ENCODE results near the gene CACNA2D4. TPM values are rescaled to one million over a fixed set of nuclear protein-coding genes. Genes with fewer than 3 reads are reported as not detected.

CACNA2D4 gene
- total RNA-seq, 1 donor from 2014 or later, result 0.45 TPM

DNA sequence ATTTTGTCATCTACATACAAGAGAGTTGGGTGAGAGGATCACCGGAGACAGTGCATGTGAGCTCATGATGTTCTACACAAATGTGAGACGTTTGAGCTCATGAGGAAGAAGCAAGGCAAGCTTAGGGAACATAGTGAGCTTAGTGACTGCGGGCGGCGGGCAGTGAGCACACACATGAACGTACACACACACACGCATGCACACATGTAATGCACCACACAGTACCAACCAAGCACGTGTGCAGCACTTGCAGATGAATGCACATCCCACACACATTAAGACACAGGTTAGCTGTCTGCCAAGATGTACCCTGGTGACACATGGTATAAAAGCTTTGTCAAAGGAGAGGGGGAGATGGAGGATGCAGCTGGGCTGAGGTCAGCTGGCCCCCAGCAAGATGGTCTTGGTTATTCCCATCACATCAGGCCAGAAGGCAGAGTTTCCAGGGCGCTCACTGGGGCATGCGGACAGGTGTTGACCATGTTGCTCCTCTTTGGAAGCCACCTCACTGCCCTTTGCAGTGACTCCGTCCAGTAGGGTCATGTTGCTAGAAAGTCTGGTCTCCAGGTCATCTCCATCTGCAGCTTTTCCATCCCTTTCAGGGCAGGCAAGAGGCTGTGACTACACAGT lies 8.7 kb upstream of the CACNA2D4 start:
- no peak for DNase-seq (ENCODE audit: low spot score in 2 of 2, unreplicated experiment in 2 of 2)
- TF ChIP-seq, protein P1, sequence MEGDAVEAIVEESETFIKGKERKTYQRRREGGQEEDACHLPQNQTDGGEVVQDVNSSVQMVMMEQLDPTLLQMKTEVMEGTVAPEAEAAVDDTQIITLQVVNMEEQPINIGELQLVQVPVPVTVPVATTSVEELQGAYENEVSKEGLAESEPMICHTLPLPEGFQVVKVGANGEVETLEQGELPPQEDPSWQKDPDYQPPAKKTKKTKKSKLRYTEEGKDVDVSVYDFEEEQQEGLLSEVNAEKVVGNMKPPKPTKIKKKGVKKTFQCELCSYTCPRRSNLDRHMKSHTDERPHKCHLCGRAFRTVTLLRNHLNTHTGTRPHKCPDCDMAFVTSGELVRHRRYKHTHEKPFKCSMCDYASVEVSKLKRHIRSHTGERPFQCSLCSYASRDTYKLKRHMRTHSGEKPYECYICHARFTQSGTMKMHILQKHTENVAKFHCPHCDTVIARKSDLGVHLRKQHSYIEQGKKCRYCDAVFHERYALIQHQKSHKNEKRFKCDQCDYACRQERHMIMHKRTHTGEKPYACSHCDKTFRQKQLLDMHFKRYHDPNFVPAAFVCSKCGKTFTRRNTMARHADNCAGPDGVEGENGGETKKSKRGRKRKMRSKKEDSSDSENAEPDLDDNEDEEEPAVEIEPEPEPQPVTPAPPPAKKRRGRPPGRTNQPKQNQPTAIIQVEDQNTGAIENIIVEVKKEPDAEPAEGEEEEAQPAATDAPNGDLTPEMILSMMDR (IDR thresholded peaks at IDR 0.05; ENCODE audit: unreplicated experiment), result no peak
- no peaks in the 10 kb centered on the region for H3K4me1 Mint-ChIP-seq
- H3K9me3 Mint-ChIP-seq, result no peaks in the 10 kb centered on the region
- H3K27me3 Mint-ChIP-seq (ENCODE audit: low read depth), result peaks cover 2% of the 10 kb centered on the region
- H3K27ac Mint-ChIP-seq, result no peak overlapping the region
- no peak overlapping the region for H3K4me3 Mint-ChIP-seq
- H3K36me3 Mint-ChIP-seq, result no peaks in the 10 kb centered on the region

DNA sequence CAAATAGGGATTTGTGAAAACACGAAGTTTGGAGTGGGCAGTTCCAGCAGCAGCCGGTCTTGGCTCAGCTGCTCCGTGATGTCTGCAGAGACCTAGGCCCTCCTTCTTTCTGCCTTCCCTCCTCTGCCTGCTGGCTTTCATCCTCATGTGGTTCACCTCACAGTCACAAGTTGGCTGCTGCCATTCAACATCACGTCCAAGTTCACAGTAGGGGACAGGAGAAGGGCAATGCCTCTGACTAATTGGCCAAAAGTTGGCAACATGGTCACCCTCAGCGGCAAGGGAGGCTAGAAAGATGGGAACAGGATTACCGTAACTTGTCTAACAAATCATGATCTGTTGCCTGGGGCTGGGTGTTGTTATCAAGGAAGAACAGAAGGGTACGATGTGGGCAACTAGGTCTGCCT lies 7.8 kb upstream of the CACNA2D4 start:
- Mint-ChIP-seq H3K4me1 (no peaks in the 10 kb centered on the region), H3K36me3 (no peaks in the 10 kb centered on the region), H3K9me3 (no peaks in the 10 kb centered on the region), H3K27me3 (ENCODE audit: low read depth) (peaks cover 2% of the 10 kb centered on the region), H3K27ac (no peak overlapping the region), H3K4me3 (no peak overlapping the region)
- no peak for DNase-seq (ENCODE audit: low spot score in 2 of 2, unreplicated experiment in 2 of 2)
- TF ChIP-seq, protein P1 (IDR thresholded peaks at IDR 0.05; ENCODE audit: unreplicated experiment), result no peak

DNA sequence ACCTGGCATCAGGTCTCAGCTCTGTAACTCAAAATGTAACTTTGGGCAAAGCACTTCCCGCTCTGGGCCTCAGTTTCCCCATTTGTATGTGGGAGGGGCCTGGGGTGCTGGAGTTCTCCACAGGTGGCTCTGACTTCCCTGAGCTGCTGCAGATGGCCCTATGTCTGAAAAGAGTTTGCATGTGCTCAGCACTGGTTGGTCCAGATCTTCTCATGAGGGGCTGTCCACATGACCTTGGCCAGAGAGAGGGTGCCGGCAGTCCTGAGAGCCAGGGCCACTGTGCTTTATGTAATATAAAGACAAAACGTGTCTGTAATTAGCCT lies 7.2 kb upstream of the CACNA2D4 start:
- Mint-ChIP-seq H3K4me3 (no peak overlapping the region), H3K9me3 (no peaks in the 10 kb centered on the region), H3K27me3 (ENCODE audit: low read depth) (peaks cover 2% of the 10 kb centered on the region), H3K36me3 (no peaks in the 10 kb centered on the region), H3K27ac (no peak overlapping the region), H3K4me1 (no peaks in the 10 kb centered on the region)
- TF ChIP-seq, protein P1 (IDR thresholded peaks at IDR 0.05; ENCODE audit: unreplicated experiment), result no peak
- DNase-seq (ENCODE audit: low spot score in 2 of 2, unreplicated experiment in 2 of 2), result no peak

DNA sequence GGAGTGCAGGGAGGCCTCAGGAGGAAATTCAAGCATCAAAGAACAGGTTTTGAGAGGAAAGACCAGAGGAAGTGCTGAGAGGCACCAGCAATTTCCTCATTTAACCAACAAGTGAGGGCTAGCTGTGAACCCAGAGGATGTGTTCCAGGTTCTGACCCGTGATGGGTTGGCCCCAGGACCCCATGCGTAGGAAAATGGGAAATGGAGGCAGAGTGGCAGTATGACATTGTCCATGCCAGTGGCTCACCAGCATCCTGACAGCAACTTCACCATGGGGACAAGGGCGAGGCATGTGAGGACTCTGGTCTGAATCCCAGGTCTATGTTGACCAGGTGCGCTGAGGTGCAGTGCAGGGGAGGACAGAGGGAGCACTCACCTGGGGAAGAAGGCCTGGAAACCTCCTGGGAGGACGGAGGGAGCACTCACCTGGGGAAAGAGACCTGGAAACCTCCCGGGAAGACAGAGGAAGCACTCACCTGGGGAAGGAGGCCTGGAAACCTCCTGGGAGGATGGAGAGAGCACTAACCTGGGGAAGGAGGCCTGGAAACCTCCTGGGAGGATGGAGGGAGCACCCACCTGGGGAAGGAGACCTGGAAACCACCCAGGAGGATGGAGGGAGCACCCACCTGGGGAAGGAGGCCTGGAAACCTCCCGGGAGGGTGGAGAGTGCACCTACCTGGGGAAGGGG lies 6.7 kb upstream of the CACNA2D4 start:
- Mint-ChIP-seq H3K27ac (no peak overlapping the region), H3K27me3 (ENCODE audit: low read depth) (peaks cover under 1% of the 10 kb centered on the region), H3K4me1 (no peaks in the 10 kb centered on the region), H3K36me3 (no peaks in the 10 kb centered on the region), H3K9me3 (no peaks in the 10 kb centered on the region), H3K4me3 (no peak overlapping the region)
- DNase-seq (ENCODE audit: low spot score in 2 of 2, unreplicated experiment in 2 of 2), result no peak
- TF ChIP-seq, protein P1 (IDR thresholded peaks at IDR 0.05; ENCODE audit: unreplicated experiment), result no peak

DNA sequence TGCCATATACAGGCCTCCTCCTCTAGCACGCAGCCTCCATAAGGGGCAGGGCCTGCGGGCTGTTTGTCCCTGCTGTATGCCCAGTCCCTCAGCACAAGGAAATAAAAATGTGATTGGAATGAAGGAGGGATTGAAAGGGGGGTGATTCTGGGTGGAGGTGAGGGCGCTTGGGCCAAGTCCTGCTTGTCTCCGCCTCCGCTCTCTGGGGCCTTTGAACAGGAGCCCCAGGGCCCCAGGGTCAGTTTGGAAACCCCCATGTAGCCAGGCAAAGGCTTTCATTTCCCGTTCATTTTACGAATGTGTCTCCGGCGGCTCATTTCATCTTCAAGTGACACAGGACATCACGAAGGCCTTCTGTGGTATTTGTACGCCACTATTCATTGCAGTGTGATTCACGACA lies 4.5 kb upstream of the CACNA2D4 start:
- no peaks in the 10 kb centered on the region for H3K9me3 Mint-ChIP-seq
- H3K36me3 Mint-ChIP-seq, result no peaks in the 10 kb centered on the region
- peaks cover 5% of the 10 kb centered on the region for H3K4me1 Mint-ChIP-seq
- TF ChIP-seq, protein P1 (IDR thresholded peaks at IDR 0.05; ENCODE audit: unreplicated experiment), result no peak
- H3K27me3 Mint-ChIP-seq (ENCODE audit: low read depth), result no peaks in the 10 kb centered on the region
- no peak overlapping the region for H3K27ac Mint-ChIP-seq
- no peak overlapping the region for H3K4me3 Mint-ChIP-seq
- DNase-seq (ENCODE audit: low spot score in 2 of 2, unreplicated experiment in 2 of 2), result no peak
